GM12878 (cell line): Measurements from ENCODE around the gene NTF3.

Experiments used
- BCL11A ChIP-seq: IDR thresholded peaks from 2 replicates; pipeline ENCODE4 v1.6.1; 2011; ENCODE audit warnings: low read depth, low read length
- CBX3 ChIP-seq: fragments of 200-600 bp; sonication (generic); IDR thresholded peaks from 2 replicates; pipeline ENCODE4 v1.6.1; 2016; ENCODE audit warnings: low read depth, borderline replicate concordance
- CTCF ChIP-seq, 3 experiments: IDR thresholded peaks in 2 of 3; conservative IDR thresholded peaks in 1 of 3; 2 replicates each; pipeline ENCODE4 v1.5.1; 2011; ENCODE audit warnings: low read depth in 3 of 3, low read length in 3 of 3, mild to moderate bottlenecking in 3 of 3, control low read depth in 2 of 3, moderate library complexity in 2 of 3, inconsistent platforms in 1 of 3, mixed read lengths in 1 of 3; ENCODE audit not compliant: control insufficient read depth in 2 of 3, insufficient read depth in 1 of 3; ENCODE audit errors: extremely low read depth in 1 of 3
- ESRRA ChIP-seq: IDR thresholded peaks from 2 replicates; pipeline ENCODE4 v1.6.1; 2012; ENCODE audit warnings: mild to moderate bottlenecking, low read length, improper control_type of control experiment
- JUND ChIP-seq: IDR thresholded peaks from 2 replicates; pipeline ENCODE4 v1.6.1; 2012; ENCODE audit warnings: low read depth, mild to moderate bottlenecking, low read length, improper control_type of control experiment, moderate library complexity
- KAT2A ChIP-seq: conservative IDR thresholded peaks from 2 replicates; pipeline ENCODE4 v1.6.1; 2011; ENCODE audit warnings: low read depth, low read length; ENCODE audit not compliant: control insufficient read depth
- LARP7 ChIP-seq: fragments of 450-650 bp; IDR thresholded peaks from 2 replicates; pipeline ENCODE4 v1.6.1; 2017; ENCODE audit warnings: mild to moderate bottlenecking
- POLR2AphosphoS5 ChIP-seq: IDR thresholded peaks from 2 replicates; pipeline ENCODE4 v1.6.1; 2011; ENCODE audit warnings: mild to moderate bottlenecking, low read length, inconsistent platforms
- RAD21 ChIP-seq: IDR thresholded peaks from 2 replicates; pipeline ENCODE4 v1.6.1; 2011; ENCODE audit warnings: mild to moderate bottlenecking, low read depth, low read length, moderate library complexity; ENCODE audit not compliant: insufficient read depth

DNA sequence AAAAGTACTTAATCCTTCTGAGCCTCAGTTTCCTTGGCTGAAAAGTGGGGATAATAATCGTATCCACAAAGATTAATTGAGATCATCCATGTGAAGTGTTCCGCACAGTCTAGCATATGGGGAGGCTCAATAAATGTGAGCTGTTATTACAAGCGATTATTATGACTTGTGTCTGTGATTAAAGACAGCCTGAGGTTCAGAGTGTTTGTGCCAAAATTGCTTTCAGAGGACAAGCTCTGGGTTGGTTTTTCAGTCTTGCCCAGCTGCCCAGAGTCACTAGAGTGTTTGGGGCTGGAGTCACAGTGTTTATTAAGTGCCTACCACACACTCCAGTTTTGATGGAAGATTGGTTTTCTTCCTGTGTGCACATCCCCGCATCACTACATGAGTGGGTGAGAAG, 53.5 kb downstream of the NTF3 start:
- no peak for TF ChIP-seq POLR2AphosphoS5
- TF ChIP-seq CBX3: no peak
- no peak for TF ChIP-seq KAT2A
- no peak for TF ChIP-seq ESRRA
- no peak for TF ChIP-seq CTCF (IDR thresholded peaks at IDR 0.05 in 2 of 3, conservative IDR thresholded peaks at IDR 0.05 in 1 of 3; ENCODE audit: control insufficient read depth in 2 of 3, extremely low read depth in 1 of 3, insufficient read depth in 1 of 3, low read depth in 3 of 3, low read length in 3 of 3)
- TF ChIP-seq LARP7: no peak
- no peak for TF ChIP-seq JUND
- no peak for TF ChIP-seq RAD21
- TF ChIP-seq BCL11A: no peak
